Embryonic facial prominence (tissue), 1 donor: Measurements from ENCODE around the gene CDH13.

ENCODE experiments used
- DNase-seq: peaks from one replicate; pipeline ENCODE4 v3.0.0-alpha.2; 2016; ENCODE audit errors: extremely low spot score

The CDH13 gene

DNA sequence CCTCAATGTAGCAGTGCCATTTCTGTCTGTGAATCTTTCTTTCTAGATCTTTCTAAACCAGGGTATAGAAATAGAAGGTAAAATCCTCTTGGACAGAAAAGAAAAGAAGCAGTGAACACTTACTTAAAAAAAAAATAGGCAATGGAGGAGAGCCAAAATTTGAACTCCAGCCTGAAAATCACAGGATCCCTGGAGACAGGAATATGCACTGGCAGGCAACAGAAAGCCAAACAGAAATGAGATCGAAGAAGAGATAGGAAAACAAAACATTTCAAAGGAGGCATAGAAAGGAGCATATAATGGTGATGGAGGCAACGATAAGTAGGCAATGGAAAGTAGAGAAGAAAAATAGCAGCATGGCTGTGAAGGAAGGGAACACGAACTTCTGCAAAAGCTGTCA lies 927.3 kb downstream of the CDH13 start:
- DNase-seq: no peak

DNA sequence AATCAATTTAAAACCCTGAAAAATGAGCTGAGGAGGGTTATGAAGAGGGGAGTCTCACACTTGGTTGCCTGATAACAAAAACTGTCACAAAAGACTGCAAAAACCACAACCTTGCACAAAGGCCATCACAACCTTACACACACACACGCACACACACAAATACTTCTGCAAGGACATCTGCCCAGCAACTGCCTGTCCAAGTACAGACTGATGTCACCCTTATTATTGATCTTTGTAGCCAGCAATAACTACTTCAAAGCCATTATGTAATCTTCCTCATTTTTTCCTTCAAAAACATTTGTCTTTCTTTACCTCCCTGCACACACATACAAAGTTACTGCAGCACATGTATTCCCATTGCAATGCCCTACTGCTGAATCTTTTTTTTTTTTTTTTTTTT lies 927.8 kb downstream of the CDH13 start:
- DNase-seq: no peak

DNA sequence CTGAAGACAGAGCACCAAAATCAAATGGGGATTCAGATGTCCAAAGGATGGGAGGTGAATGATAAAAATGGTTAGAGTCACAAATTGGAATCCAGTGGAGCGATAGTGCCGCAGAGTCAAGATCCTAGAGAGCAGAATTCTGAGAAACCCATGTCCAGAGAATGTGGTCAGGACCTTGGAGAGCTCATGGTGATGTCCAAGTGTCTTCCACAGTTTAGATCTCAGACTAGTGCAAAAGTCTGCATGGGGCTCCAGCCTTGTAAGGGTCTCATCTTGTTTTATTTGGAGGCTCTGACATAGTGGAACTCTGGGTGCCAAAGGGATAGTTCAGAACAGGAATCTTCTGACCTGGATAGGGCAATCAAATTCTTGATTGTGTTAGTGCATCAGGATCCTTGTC lies 935.1 kb downstream of the CDH13 start:
- DNase-seq: no peak

DNA sequence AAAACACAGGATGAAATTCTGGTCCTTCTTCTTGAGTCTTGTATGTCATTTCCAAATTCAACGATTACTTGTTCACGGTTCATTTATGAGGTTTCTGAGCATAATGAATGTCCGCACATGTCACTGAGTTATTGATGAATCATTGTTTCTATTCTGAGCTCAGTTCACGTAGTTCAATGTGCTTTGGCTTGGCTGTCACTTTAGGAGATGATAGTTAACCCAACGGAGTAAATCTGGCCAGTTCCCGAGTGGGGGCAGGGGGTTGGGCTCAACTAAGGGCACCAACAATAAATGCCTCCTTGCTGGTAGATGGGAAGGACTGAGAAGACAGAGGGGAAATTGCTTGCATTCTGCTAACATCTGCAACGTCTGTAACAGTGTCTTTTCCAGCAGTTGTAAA lies 941.6 kb downstream of the CDH13 start:
- no peak for DNase-seq

DNA sequence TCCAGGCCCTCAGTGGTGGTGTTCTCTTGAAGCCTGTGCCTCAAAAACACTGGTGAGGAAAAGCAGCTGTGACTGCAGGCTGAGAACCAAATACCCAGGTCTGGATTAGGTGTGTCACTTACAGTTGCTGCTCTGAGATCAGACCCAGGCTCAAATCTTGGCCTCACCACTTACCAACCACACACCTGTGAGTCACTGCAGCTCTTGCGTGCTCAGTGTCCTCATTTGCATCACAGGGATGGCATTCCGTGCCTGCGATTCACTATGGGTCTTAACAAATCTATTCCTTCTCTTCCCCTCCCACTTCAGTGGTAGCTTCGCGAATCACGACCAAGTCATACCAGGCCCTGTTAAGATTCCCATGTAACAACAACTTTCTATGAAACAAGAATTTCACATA lies 947.6 kb downstream of the CDH13 start:
- no peak for DNase-seq

DNA sequence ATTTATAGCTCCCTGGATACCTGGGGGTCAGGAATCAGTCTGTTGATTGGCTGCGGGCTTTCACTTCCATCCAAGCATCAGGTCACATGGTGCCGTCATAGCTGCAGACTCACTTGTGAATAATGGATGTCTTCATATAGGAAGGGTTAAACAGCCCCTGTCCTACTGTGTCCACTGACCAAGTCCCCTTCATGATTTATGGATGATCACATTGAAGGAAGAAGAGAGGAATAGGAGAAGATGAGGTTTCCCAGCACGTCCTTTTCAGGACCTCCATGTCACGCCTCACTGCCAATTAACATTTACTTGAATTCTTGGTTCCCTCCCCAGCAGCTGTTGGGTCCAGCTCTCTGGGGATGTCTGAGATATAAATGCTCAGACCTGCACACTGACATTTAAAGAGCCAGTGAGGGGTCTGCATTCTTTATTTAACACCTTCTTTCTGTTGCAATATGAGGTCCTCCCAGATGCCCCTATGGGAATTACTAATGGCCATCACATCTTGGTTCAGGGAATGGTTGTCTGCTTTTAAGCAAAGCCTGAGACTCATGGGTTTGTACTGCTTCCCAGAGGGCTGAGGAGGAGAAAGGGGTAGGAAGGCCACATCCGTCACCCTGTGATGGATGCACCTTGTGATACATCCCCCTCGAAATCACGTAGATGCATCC lies 950.4 kb downstream of the CDH13 start:
- DNase-seq: no peak

DNA sequence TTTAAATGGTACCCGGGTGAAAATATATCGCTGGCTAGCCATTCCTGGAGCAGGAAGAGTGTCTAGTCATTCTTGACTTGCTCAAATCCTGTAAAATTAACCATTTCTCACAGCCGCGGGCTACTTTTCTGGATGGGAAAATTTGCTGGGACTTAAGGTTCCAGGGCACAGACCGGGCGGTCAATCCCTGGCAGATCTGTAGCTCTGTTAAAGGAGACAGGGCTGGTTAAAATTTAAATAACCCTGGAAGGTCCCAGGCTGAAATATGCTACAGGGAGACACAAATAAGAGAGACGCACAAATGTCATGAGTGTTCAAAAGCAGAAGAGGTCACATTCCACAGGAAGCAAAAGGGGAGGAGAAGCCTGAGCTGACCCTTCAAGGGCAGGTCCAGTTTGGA lies 951.4 kb downstream of the CDH13 start:
- no peak for DNase-seq

DNA sequence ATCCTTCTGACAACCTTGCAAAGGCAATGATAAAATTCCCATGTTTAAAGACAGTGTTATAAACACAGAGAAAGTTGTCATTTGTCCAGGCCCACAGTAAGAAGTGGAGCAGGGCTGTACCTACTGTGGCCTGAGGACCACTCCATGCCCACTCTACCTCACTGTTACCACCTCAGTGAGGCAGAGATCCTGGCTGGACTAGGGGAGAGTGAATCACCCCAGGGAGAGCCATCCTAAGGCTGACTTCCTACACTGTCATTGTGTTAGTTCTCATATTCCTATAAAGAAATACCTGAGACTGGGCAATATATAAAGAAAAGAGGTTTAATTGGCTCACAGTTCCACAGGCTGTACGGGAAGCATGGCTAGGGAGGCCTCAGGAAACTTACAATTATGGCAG lies 952.3 kb downstream of the CDH13 start:
- DNase-seq: no peak

DNA sequence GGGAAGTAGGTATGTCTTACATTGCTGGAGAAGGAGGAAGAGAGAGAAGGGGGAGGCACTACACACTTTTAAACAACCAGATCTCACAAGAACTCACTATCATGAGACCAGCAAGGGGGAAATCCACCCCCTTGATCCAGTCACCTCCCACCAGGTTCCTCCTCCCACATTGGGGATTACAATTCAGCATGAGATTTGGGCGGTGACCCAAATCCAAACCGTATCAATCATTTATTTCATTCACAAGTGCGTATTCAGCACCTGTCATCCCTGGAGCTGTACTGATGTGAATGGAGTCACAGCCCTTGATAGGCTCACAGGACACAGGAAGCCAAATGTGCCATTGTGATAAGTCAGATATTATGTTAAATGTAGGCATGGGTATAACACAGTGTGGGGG lies 952.7 kb downstream of the CDH13 start:
- DNase-seq: no peak

DNA sequence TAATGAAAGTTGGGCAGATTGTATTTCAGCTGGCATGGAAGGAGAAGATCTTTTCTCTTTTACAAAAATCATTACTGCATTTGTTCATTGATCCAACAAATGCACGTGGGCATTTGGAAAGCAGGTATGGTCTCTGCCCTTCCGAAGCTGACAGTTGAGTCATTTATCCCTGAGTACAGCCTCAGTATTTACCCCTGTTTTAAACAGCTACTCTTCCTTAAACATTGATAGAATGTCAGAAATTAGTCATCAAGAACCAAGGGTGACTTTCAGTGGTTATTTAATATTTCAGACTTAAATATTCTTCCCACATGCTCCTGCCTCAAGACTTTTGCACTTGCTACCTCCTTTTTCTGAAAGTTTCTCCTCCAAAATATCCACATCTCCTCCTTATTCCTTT lies 954.3 kb downstream of the CDH13 start:
- no peak for DNase-seq

DNA sequence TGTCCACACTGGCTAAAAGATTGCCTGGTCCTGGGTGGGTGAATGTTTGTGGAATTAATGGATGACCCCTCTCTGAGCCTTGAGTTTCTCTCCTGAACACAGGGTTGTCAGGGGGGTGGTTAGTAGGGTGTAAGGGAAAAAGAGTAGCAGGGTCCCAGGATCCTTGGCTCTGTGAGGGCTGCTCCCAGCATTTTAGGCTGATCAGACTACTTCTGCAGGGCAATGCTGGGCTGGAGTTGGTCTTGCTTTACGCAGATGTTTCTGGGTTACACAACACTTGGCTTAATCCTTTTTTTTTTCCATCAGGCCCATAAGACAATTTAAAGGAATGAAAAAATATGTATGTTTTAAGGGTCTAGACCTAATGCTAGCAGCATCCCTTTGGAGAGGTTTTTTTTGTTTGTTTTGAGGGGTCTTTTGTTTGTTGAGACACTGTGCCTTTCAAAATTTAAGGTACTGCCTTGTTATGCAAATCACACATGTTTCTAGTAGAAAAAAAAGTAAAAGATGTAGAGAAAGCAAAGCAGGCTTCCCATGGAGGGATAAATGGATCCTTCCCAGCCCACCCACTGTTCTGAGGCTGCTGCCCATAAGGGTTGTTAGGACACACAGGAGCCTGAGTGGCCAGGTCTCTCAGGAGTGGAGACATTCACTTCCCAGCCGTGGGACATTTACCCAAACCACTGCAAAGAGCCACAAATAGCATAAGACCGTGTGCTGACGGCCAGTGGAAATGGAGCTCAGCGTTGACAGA lies 955.4 kb downstream of the CDH13 start:
- DNase-seq: no peak

DNA sequence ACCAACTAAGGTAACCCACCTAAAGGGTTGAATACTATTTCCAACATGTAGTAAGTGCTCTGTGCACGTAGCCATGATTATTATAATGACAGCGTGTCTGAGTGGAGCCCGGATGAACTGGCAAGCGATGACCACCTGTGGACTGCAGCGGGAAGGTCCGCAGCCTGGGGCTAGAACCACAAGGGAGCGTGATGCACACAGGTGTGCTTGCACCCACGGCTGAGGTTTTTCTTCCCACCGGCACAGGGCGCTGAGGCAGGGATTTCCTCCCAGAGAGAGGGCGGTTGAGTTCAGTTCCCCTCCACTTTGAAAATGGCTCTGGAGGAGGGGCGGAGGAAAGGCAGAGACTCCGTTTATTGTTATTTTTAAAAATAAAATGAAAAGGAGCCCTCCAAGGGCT lies 959.3 kb downstream of the CDH13 start:
- no peak for DNase-seq

DNA sequence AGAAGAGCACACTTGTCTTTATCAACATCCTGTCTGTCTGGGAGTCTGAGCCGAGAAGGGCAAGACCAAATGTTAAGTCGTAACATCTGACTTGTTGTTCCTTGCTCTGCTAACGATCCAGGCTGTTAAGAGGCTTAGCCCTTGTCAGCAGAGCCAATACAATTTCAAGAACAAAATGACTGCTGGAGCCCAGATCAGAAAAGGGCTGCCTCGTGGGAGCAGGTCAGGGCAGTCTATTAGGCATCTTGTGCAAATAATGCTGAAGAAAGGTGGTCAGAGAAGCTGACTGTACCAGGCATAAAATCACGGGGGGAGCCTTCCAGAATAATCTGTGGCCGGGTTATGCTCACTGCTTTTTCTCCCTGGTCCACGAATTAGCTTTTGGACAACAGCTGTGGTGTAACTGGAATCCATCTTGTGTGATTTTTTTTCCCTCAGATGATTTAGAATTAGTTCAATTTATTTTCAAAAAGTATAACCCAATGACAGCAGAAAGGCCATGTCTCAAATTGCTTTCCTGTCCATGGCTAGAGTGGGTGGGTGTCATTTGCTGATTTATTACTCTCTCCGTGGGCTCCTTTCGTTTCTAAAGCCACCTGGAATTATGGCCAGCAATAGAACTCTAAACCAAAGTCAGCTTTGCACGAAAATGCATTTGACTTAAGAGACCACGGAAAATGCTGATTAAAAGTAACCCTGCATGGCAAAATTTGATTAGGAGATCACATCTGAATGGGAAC lies 959.9 kb downstream of the CDH13 start:
- DNase-seq: no peak

DNA sequence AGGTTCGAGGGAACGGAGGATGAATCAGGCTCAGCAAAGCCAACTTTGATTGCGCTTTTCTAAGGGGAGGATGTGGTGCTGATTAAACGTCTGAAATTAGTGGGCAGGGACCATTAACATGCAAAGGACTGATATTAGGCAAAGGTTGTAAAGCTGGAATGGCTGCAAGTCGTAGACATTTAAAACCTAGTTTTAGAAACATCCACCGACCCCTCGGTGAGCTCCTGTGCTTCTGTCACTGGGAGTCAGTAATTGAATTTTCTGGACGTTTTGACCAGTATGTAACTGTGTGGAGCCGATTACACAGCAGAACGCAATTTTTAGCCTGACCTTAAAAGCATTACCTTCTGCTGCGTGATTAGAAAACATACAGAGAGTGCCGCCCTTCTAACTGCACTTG lies 960.4 kb downstream of the CDH13 start:
- no peak for DNase-seq

DNA sequence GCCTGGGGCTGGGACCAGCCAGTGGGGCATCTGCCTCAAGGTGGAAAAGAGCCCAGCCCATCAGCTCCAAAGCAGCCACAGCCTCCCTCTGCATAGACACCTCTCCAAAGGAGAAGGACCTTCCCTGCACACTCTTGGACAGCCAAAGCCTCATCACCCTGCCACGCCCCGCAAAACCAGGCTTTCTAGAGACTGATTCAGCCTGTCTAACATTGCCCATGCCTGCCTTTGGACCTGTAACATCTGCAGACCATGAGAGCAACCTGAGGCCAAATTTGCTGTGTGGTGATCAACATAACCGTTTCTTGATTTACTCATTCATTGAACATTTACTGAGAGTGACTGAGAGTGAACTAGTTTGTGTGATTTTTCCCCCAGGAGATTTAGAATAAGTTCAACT lies 961.3 kb downstream of the CDH13 start:
- DNase-seq: no peak

DNA sequence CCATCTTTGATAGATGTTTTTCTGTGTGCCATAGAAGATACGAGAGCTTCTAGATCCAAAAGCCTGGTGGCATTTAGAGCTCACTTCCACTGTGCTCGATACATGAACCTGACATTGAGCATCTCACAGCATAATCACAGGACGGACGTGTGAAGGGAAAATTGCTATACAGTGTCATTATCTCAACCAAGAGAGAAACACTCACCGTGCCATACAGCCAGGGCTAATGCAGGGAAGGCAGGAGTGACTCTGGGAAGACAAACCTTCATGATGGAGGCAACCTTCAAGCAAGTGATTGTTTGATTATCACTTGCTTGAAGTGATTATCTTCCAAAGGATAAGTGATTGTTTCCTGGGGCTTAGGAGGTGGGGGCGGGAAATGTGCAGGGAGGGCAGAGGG lies 962.8 kb downstream of the CDH13 start:
- DNase-seq: no peak

DNA sequence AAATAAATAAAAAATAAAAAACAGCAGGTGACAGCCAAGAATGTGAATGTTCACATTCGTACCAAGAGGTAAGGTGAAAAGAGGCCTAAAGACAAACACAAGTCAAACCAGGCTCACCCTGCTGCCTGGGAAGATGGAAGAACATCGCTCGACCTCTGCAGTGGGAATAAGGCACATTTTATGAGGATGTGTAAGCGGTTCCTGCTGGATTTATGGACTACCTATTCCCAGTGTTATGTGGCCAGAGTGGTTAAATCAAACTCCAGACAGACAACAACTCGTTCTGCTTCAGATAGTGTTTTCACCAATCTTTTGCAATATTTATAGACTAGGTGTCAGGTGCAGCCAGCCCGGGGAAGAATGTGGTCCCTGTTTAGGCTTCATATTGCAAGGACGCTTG lies 966.0 kb downstream of the CDH13 start:
- DNase-seq: no peak

DNA sequence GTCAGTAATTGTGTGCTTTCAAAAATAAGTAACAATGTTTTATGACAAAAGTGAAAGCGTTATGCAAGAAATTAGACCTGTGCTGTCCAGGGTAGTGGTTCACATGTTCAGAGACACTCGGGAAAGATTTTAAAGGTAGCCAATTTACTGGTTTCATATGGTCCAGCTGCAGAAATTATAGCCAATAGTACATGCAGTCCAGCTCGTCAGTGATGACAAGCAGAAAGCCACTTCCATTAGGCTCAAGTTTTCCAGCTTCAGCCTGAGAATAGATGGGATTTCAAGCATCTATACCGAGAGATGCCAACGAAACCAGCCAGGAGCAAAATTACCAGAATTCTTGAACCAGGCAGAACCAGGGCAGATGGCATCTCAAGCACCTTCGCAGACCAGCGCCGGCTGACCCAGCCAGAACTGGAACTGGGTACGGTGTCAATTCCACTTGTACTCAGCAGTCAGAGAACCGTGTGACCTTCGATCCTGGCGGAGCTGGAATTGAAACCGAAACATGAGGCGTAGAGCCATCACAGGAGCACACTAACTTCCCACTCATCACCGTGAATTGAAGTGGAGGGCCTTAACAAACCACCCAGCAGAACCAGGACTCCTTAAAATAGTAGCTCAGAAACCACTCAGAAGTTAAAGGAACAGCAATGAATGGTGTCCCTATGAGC lies 973.2 kb downstream of the CDH13 start:
- DNase-seq: no peak

DNA sequence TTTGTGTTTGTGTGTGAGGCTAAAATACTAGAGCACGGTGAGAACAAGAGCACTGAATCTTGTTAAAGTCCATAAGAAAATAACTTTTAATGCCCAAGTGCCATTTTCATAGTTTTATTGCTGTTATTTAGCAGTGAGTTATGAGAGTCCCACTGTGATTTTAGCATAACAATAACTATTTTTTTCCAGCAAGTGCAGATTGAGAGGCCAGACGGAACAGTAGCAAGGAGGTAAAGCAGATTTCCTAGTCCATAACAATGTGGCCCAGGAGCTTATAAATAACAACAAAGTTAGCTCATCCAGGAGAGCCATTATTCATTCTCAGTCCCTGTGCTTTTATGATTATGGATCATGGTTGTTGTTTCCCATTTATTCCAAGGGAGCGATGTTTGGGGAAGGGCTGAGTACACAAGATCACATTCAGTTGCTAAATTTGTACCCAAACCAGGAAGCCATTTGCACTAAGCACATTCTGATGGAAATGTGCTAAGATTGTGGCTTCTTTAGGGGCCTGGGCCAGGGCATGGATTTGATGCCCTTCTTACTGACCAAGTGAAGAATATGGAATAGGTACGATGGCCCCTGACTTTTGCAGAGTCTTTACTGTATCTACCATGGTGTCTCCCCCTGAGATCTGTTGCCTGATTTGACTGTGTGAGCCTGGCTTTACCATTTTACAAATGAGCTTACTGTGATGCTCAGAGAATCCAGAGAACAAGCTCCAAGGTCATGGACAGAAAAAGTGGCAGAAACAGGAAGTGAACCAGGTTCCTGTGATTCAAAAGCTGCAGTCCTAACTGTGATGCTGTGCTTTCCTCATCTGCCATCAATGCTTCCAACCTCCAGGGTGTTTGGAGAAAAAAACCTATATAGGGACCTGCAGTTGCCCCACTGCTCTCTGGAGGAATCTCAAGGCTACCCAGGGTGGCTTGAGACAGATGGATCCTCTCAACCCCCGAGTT lies 976.3 kb downstream of the CDH13 start:
- no peak for DNase-seq

DNA sequence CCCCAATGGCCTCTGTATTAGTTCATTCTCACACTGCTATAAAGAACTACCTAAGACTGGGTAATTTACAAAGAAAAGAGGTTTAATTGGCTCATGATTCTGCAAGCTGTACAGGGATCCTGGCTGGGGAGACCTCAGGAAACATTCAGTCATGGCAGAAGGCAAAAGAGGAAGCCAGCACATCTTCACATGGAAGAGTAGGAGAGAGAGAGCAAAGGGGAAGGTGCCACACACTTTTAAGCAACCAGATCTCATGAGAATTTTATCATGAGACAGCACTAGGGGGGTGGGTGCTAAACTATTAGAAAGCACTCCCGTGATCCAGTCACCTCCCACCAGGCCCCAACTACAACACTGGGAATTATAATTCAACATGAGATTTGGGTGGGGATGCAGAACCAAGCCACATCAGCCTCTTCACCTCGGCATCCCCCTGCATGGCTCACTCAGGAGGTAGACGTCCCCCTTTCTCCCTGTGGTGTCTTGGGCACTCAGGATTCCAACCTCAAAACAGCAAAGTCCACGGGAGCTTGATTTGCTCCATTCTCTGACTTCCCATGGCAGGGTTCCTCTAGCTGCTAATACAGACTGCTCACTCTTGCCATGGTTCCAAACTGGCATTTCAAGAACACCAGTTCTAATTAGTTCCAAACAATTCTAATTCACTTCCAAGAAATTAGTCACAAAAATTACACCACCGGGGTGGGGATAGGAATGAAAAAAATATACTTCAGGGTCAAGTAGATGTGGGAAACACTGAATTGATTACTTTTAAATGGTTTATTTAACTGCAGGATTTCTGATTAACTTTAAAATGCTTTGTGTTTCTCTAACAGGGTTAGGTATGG lies 977.2 kb downstream of the CDH13 start:
- no peak for DNase-seq
